Muscle of back (tissue), 11 donors: ENCODE results near the gene GCK. TPM values are rescaled to one million over a fixed set of nuclear protein-coding genes. Genes with fewer than 3 reads are reported as not detected.
"Not testable (repeated sequence)": the region's sequence is repeated elsewhere in the genome, so short reads cannot be mapped to it uniquely, and the experiment has no call there.

Experiments used
- DNase-seq, 3 donors: peaks; one replicate each; pipeline versions ENCODE4 v3.0.0 to v3.0.0-alpha.2; 2013
- polyA plus RNA-seq, 10 donors: library from polyadenylated mRNA; unstranded; fragments of 120-200 nt; gene quantifications; one replicate each; pipeline ENCODE4 v1.2.1, GENCODE V29; 2013; ENCODE audit not compliant: insufficient read length in 10 of 10

The GCK gene
- polyA plus RNA-seq, 10 donors = 2.5 to 4.8 (median 4.0) TPM

GRCh38 chr7:44183386-44183785, 5.9 kb downstream of the GCK start:
- peak in 1 of 3 donors; percentile 31 for DNase-seq

- no peak for DNase-seq
Measured at GRCh38 chr7:44182827-44183226, 6.4 kb downstream of the GCK start.

GRCh38 chr7:44180631-44181030, 8.6 kb downstream of the GCK start:
- no peak for DNase-seq

- no peak for DNase-seq
Measured at GRCh38 chr7:44177570-44178131, 11.6 kb downstream of the GCK start.

GRCh38 chr7:44176486-44176885, 12.8 kb downstream of the GCK start:
- no peak for DNase-seq

GRCh38 chr7:44175730-44176129, 13.5 kb downstream of the GCK start:
- no peak for DNase-seq

GRCh38 chr7:44174694-44174948, 14.6 kb downstream of the GCK start:
- not testable (repeated sequence) for DNase-seq

- no peak for DNase-seq
Measured at GRCh38 chr7:44173911-44174693, 15.1 kb downstream of the GCK start.

- DNase-seq = no peak
Measured at GRCh38 chr7:44172803-44173424, 16.3 kb downstream of the GCK start.

GRCh38 chr7:44172352-44172751, 16.9 kb downstream of the GCK start:
- no peak for DNase-seq

- DNase-seq = not testable (repeated sequence)
Measured at GRCh38 chr7:44171901-44172300, 17.3 kb downstream of the GCK start.

- DNase-seq = no peak
Measured at GRCh38 chr7:44167920-44168319, 21.3 kb downstream of the GCK start.

- DNase-seq = no peak
Measured at GRCh38 chr7:44163591-44163990, 25.6 kb downstream of the GCK start.

- DNase-seq = no peak
Measured at GRCh38 chr7:44162785-44163395, 26.3 kb downstream of the GCK start.

GRCh38 chr7:44162179-44162578, 27.1 kb downstream of the GCK start:
- no peak for DNase-seq

GRCh38 chr7:44161371-44161770, 27.9 kb downstream of the GCK start:
- DNase-seq = no peak

GRCh38 chr7:44159824-44160630, 29.2 kb downstream of the GCK start:
- DNase-seq = no peak

GRCh38 chr7:44158873-44159631, 30.2 kb downstream of the GCK start:
- no peak for DNase-seq

GRCh38 chr7:44158096-44158872, 31.0 kb downstream of the GCK start:
- DNase-seq = no peak
